HepG2 (cell line): Measurements from ENCODE around the gene TNS1. TPM values are rescaled to one million over a fixed set of nuclear protein-coding genes. Genes with fewer than 3 reads are reported as not detected.
A peak's percentile ranks its signal among the peaks of the same experiment; 100 is the strongest.

ENCODE experiments used
- IRF2 ChIP-seq: IDR thresholded peaks from 2 replicates; pipeline ENCODE4 v1.6.1; 2018; ENCODE audit warnings: missing genetic modification reagents, missing compliant biosample characterization
- PITX1 ChIP-seq: sonication (generic); formaldehyde crosslinking; IDR thresholded peaks from 2 replicates; pipeline ENCODE4 v1.5.1; 2020; ENCODE audit warnings: mild to moderate bottlenecking, missing genetic modification reagents
- RBFOX2 ChIP-seq: fragments of 200-400 bp; formaldehyde crosslinking; IDR thresholded peaks from 2 replicates; pipeline ENCODE4 v1.6.1; 2017; ENCODE audit warnings: low read depth, mild to moderate bottlenecking, low read length
- SALL1 ChIP-seq: sonication (generic); formaldehyde crosslinking; IDR thresholded peaks from 2 replicates; pipeline ENCODE4 v1.8.0; 2022; ENCODE audit warnings: mild to moderate bottlenecking, missing genetic modification reagents
- SIX1 ChIP-seq: sonication (generic); formaldehyde crosslinking; IDR thresholded peaks from 2 replicates; pipeline ENCODE4 v1.4.0; 2020; ENCODE audit warnings: missing genetic modification reagents, borderline replicate concordance
- ZBTB3 ChIP-seq: sonication (generic); formaldehyde crosslinking; IDR thresholded peaks from 2 replicates; pipeline ENCODE4 v1.4.0; 2020; ENCODE audit warnings: low read depth, mild to moderate bottlenecking, moderate library complexity, missing genetic modification reagents, borderline replicate concordance
- ZNF660 ChIP-seq: sonication (generic); formaldehyde crosslinking; IDR thresholded peaks from 2 replicates; pipeline ENCODE4 v1.5.1; 2020; ENCODE audit warnings: mild to moderate bottlenecking, low read depth, missing genetic modification reagents, borderline replicate concordance
- ZNF737 ChIP-seq: sonication (generic); formaldehyde crosslinking; IDR thresholded peaks from 2 replicates; pipeline ENCODE4 v1.5.0; 2020; ENCODE audit warnings: missing genetic modification reagents, mild to moderate bottlenecking, borderline replicate concordance
- ZSCAN30 ChIP-seq: sonication (generic); formaldehyde crosslinking; IDR thresholded peaks from 2 replicates; pipeline ENCODE4 v1.5.0; 2020; ENCODE audit warnings: mild to moderate bottlenecking, missing genetic modification reagents
- polyA plus RNA-seq, 8 experiments: library from polyadenylated mRNA; depleted of rRNA in 3 of 8; stranded (reverse) in 7 of 8; unstranded in 1 of 8; fragments of >200 nt; fragmentation: Illumina TruSeq in 4 of 8; extraction: Trizol in 4 of 8; gene quantifications; 2 replicates each; pipeline versions ENCODE4 v1.2.1 to v1.2.3, GENCODE V29; 2011 to 2016; ENCODE audit warnings: low read depth in 4 of 8, missing spikeins in 1 of 8, mixed read lengths in 1 of 8; ENCODE audit not compliant: insufficient read depth in 1 of 8
- total RNA-seq, 5 experiments: library from RNA; depleted of rRNA; stranded (reverse); fragments of >200 nt; fragmentation: Illumina TruSeq; extraction: Trizol; gene quantifications; 2 replicates each; pipeline ENCODE4 v1.2.3, GENCODE V29; 2016; ENCODE audit warnings: low read depth in 1 of 5
- TF ChIP-seq, protein P1 (sequence below): sonication (generic); formaldehyde crosslinking; IDR thresholded peaks from 2 replicates; pipeline ENCODE4 v1.5.1; 2020; ENCODE audit warnings: mild to moderate bottlenecking, missing genetic modification reagents, moderate library complexity
- TF ChIP-seq, protein P2 (sequence below): sonication (generic); formaldehyde crosslinking; IDR thresholded peaks from 2 replicates; pipeline ENCODE4 v1.4.0; 2020; ENCODE audit warnings: missing genetic modification reagents
- TF ChIP-seq, protein P3 (sequence below): sonication (generic); formaldehyde crosslinking; IDR thresholded peaks from 2 replicates; pipeline ENCODE4 v1.4.0; 2020; ENCODE audit warnings: mild to moderate bottlenecking, missing genetic modification reagents
- TF ChIP-seq, protein P4 (sequence below): sonication (generic); formaldehyde crosslinking; IDR thresholded peaks from 2 replicates; pipeline ENCODE4 v1.5.0; 2020; ENCODE audit warnings: missing genetic modification reagents, mild to moderate bottlenecking, borderline replicate concordance

Gene TNS1
- total and polyA plus RNA-seq, 2 of the 13 experiments (the other 11 are each of a cell fraction or from before 2014, with no cell fraction given), result 1.9 to 118 TPM

DNA sequence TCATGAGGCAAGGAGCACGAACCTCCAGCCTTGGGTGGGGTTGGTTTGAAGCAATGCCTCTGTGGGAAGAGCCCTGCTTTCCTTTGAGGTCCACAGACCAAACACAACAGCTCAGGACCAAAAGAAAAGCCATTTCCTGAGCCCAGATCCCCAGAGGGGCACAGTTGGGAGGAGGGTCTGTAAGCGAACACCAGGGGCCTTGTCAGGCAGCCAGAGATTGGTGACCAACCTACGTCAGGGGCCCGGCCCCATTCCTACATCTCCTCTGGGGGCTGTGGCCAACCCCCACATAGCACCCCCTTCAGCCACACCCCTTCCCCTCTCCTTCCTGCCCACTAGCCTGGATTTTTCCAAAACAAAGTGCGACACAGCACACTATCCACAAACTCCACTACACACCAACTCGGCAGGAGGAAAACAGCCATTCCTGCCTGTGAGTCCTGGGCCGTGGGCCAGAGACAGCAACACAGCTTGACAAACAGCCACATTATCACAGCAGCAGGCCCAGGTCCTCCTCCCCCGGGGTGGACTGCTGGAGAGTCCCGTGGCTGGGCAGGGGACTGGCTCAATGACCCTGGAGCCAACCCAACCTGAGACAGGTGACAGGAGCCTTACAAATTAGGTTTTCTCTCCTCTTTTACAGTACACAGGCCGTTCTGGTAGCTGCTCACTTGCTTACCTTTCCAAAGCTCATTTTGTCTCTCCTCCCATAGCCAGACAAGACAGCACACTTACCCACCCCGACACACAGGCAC is 98.8 kb downstream of the TNS1 start (continued):
- TF ChIP-seq, protein P1, sequence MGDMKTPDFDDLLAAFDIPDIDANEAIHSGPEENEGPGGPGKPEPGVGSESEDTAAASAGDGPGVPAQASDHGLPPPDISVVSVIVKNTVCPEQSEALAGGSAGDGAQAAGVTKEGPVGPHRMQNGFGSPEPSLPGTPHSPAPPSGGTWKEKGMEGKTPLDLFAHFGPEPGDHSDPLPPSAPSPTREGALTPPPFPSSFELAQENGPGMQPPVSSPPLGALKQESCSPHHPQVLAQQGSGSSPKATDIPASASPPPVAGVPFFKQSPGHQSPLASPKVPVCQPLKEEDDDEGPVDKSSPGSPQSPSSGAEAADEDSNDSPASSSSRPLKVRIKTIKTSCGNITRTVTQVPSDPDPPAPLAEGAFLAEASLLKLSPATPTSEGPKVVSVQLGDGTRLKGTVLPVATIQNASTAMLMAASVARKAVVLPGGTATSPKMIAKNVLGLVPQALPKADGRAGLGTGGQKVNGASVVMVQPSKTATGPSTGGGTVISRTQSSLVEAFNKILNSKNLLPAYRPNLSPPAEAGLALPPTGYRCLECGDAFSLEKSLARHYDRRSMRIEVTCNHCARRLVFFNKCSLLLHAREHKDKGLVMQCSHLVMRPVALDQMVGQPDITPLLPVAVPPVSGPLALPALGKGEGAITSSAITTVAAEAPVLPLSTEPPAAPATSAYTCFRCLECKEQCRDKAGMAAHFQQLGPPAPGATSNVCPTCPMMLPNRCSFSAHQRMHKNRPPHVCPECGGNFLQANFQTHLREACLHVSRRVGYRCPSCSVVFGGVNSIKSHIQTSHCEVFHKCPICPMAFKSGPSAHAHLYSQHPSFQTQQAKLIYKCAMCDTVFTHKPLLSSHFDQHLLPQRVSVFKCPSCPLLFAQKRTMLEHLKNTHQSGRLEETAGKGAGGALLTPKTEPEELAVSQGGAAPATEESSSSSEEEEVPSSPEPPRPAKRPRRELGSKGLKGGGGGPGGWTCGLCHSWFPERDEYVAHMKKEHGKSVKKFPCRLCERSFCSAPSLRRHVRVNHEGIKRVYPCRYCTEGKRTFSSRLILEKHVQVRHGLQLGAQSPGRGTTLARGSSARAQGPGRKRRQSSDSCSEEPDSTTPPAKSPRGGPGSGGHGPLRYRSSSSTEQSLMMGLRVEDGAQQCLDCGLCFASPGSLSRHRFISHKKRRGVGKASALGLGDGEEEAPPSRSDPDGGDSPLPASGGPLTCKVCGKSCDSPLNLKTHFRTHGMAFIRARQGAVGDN (CRISPR knock-in tag), result peak; percentile 98
- TF ChIP-seq RBFOX2 (peak; percentile 45; the same call in 1 of the 2 replicates), SALL1 (CRISPR knock-in tag) (peak; percentile 74), ZSCAN30 (CRISPR knock-in tag) (no peak), ZNF737 (CRISPR knock-in tag) (no peak), ZBTB3 (CRISPR knock-in tag) (no peak), IRF2 (CRISPR knock-in tag) (peak; percentile 29; the same call in 1 of the 2 replicates), SIX1 (CRISPR knock-in tag) (0 out of 2 replicates have a peak, but pooled peaks have one; percentile 37), ZNF660 (CRISPR knock-in tag) (no peak), PITX1 (CRISPR knock-in tag) (peak; percentile 38; the same call in 1 of the 2 replicates)
- TF ChIP-seq, protein P2, sequence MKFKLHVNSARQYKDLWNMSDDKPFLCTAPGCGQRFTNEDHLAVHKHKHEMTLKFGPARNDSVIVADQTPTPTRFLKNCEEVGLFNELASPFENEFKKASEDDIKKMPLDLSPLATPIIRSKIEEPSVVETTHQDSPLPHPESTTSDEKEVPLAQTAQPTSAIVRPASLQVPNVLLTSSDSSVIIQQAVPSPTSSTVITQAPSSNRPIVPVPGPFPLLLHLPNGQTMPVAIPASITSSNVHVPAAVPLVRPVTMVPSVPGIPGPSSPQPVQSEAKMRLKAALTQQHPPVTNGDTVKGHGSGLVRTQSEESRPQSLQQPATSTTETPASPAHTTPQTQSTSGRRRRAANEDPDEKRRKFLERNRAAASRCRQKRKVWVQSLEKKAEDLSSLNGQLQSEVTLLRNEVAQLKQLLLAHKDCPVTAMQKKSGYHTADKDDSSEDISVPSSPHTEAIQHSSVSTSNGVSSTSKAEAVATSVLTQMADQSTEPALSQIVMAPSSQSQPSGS (CRISPR knock-in tag), result peak; percentile 86
- TF ChIP-seq, protein P3, sequence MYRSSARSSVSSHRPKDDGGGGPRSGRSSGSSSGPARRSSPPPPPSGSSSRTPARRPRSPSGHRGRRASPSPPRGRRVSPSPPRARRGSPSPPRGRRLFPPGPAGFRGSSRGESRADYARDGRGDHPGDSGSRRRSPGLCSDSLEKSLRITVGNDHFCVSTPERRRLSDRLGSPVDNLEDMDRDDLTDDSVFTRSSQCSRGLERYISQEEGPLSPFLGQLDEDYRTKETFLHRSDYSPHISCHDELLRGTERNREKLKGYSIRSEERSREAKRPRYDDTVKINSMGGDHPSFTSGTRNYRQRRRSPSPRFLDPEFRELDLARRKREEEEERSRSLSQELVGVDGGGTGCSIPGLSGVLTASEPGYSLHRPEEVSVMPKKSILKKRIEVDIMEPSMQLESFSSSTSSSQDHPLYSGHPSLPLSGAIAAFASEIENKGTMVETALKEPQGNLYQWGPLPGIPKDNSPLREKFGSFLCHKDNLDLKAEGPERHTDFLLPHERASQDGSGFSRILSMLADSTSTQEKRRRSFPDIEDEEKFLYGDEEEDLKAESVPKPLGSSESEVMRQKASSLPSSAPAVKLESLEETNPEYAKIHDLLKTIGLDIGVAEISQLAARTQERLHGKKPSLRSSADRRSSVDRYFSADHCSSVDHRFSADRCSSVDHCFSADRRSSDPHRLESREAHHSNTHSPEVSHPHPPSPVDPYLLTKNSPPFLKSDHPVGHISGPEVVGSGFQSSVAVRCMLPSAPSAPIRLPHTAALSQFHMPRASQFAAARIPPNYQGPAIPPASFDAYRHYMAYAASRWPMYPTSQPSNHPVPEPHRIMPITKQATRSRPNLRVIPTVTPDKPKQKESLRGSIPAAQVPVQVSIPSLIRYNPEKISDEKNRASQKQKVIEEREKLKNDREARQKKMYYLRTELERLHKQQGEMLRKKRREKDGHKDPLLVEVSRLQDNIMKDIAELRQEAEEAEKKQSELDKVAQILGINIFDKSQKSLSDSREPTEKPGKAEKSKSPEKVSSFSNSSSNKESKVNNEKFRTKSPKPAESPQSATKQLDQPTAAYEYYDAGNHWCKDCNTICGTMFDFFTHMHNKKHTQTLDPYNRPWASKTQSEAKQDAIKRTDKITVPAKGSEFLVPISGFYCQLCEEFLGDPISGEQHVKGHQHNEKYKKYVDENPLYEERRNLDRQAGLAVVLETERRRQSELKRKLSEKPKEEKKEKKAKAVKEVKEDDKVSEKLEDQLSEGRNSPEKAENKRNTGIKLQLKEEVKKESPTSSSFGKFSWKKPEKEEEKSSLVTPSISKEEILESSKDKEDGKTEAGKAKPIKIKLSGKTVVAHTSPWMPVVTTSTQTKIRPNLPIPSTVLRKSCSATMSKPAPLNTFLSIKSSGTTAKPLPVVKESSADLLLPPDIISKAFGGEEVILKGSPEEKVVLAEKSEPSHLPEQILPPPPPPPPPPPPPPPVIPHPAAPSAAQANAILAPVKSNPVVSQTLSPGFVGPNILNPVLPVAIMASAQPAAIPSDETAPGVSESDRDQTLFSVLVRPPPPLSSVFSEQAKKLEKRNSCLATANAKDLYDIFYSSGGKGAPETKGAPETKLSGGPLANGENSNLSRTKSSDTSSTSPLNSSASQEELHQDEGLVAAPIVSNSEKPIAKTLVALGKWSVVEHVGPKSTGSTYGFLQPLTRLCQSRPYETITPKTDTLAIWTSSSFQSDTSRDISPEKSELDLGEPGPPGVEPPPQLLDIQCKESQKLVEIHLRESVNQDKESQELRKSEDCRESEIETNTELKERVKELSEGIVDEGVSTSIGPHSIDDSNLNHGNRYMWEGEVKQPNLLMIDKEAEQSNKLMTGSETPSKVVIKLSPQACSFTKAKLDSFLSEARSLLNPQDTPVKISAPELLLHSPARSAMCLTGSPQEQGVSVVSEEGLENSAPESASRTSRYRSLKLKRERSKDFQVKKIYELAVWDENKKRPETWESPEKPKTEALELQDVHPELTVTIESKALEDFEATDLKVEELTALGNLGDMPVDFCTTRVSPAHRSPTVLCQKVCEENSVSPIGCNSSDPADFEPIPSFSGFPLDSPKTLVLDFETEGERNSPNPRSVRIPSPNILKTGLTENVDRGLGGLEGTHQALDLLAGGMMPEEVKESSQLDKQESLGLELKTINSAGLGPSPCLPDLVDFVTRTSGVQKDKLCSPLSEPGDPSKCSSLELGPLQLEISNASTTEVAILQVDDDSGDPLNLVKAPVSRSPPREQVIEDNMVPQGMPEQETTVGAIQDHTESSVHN, result peak; percentile 81; the same call in 1 of the 2 replicates
- TF ChIP-seq, protein P4, sequence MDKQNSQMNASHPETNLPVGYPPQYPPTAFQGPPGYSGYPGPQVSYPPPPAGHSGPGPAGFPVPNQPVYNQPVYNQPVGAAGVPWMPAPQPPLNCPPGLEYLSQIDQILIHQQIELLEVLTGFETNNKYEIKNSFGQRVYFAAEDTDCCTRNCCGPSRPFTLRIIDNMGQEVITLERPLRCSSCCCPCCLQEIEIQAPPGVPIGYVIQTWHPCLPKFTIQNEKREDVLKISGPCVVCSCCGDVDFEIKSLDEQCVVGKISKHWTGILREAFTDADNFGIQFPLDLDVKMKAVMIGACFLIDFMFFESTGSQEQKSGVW (CRISPR knock-in tag), result no peak
